Measurements from ENCODE around the gene DLAT.
"Not testable (repeated sequence)": the region's sequence is repeated elsewhere in the genome, so short reads cannot be mapped to it uniquely, and the experiment has no call there.

DLAT gene

GRCh38 chr11:112062923-112063322 is 37.7 kb downstream of the DLAT start:
- no peak for DNase-seq (ENCODE audit: low read depth)
- no peak overlapping the region for H3K4me3 ChIP-seq (ENCODE audit: control insufficient read depth, low read depth, low read length)
- TF ChIP-seq CTCF (conservative IDR thresholded peaks at IDR 0.05; ENCODE audit: control insufficient read depth, insufficient read depth, low read depth, low read length), result no peak

- DNase-seq (ENCODE audit: low read depth), result peak; percentile 88
- TF ChIP-seq CTCF (conservative IDR thresholded peaks at IDR 0.05; ENCODE audit: control insufficient read depth, insufficient read depth, low read depth, low read length), result peak; percentile 1
Observed at GRCh38 chr11:112073941-112074811, 49.0 kb downstream of the DLAT start, which contains the start of the genes NKAPD1 and PIH1D2. Gene NKAPD1, plus strand, starts transcription at chr11:112074299. Its CDS starts 1,276 bp downstream, at chr11:112075575. Gene PIH1D2, minus strand, starts transcription at chr11:112074017. Its CDS starts 843 bp downstream, at chr11:112073174.

GRCh38 chr11:112082729-112083128 is 57.5 kb downstream of the DLAT start:
- TF ChIP-seq CTCF (conservative IDR thresholded peaks at IDR 0.05; ENCODE audit: control insufficient read depth, insufficient read depth, low read depth, low read length), result no peak
- DNase-seq (ENCODE audit: low read depth), result peak; percentile 86
- no peak overlapping the region for H3K4me3 ChIP-seq (ENCODE audit: control insufficient read depth, low read depth, low read length)

More at GRCh38 chr11:112073941-112074811, 49.0 kb downstream of the DLAT start, which contains the start of the genes NKAPD1 and PIH1D2:
- peak within 1 kb of the TSS; percentile 82 for H3K4me3 ChIP-seq (ENCODE audit: control insufficient read depth, low read depth, low read length)

GRCh38 chr11:112085822-112086421 is 60.7 kb downstream of the DLAT start:
- TF ChIP-seq CTCF (conservative IDR thresholded peaks at IDR 0.05; ENCODE audit: control insufficient read depth, insufficient read depth, low read depth, low read length), result no peak
- H3K4me3 ChIP-seq (ENCODE audit: control insufficient read depth, low read depth, low read length), result peak overlapping the region; percentile 98
- peak; percentile 42 for DNase-seq (ENCODE audit: low read depth)

GRCh38 chr11:112086422-112087191 is 61.4 kb downstream of the DLAT start, which contains the start of the genes SDHD and TIMM8B:
Gene SDHD, plus strand, starts transcription at chr11:112086873. Its CDS starts 35 bp downstream, at chr11:112086908.
Gene TIMM8B, minus strand, starts transcription at chr11:112086756. Its CDS starts 33 bp downstream, at chr11:112086723.
- peak; percentile 24 for TF ChIP-seq CTCF (conservative IDR thresholded peaks at IDR 0.05; ENCODE audit: control insufficient read depth, insufficient read depth, low read depth, low read length)
- peak; percentile 97 for DNase-seq (ENCODE audit: low read depth)
- H3K4me3 ChIP-seq (ENCODE audit: control insufficient read depth, low read depth, low read length), result peak within 1 kb of the TSS; percentile 98

GRCh38 chr11:112087212-112087611 is 62.0 kb downstream of the DLAT start:
- TF ChIP-seq CTCF (conservative IDR thresholded peaks at IDR 0.05; ENCODE audit: control insufficient read depth, insufficient read depth, low read depth, low read length), result no peak
- no peak for DNase-seq (ENCODE audit: low read depth)

GRCh38 chr11:112095302-112095701 is 70.1 kb downstream of the DLAT start:
- not testable (repeated sequence) for DNase-seq (ENCODE audit: low read depth); H3K4me3 ChIP-seq (ENCODE audit: control insufficient read depth, low read depth, low read length)

More at GRCh38 chr11:112087212-112087611, 62.0 kb downstream of the DLAT start:
- H3K4me3 ChIP-seq (ENCODE audit: control insufficient read depth, low read depth, low read length), result peak overlapping the region; percentile 98
